HFFc6 (cell line): ENCODE results near the gene HSD17B11. TPM values are rescaled to one million over a fixed set of nuclear protein-coding genes. Genes with fewer than 3 reads are reported as not detected.

ENCODE experiments used
- DNase-seq: peaks from one replicate; pipeline ENCODE4 v3.0.0-alpha.2; 2018
- H3K27ac Mint-ChIP-seq: 2 replicates; pipeline ENCODE4 v1.8.0; 2020; ENCODE audit warnings: mild to moderate bottlenecking, mixed read lengths
- H3K27me3 Mint-ChIP-seq: 2 replicates; pipeline ENCODE4 v1.8.0; 2021; ENCODE audit warnings: mild to moderate bottlenecking, moderate library complexity, mixed read lengths; ENCODE audit not compliant: insufficient read depth
- H3K36me3 Mint-ChIP-seq: 2 replicates; pipeline ENCODE4 v1.8.0; 2021; ENCODE audit warnings: low read depth, mixed read lengths
- H3K4me1 Mint-ChIP-seq: 2 replicates; pipeline ENCODE4 v1.8.0; 2020; ENCODE audit warnings: low read depth, mixed read lengths
- H3K4me3 Mint-ChIP-seq: 2 replicates; pipeline ENCODE4 v1.8.0; 2020; ENCODE audit warnings: mild to moderate bottlenecking, moderate library complexity, mixed read lengths
- H3K9me3 Mint-ChIP-seq: 2 replicates; pipeline ENCODE4 v1.8.0; 2020; ENCODE audit warnings: mild to moderate bottlenecking, mixed read lengths
- long read RNA-seq: library from polyadenylated mRNA; unstranded; transcript quantifications from one replicate; pipeline ENCODE4 v2.0.0, GENCODE V29; 2019
- total RNA-seq, 6 experiments: library from RNA; stranded (reverse); fragmentation: NEBNext Ultra II Directional; extraction: Animal tissue kit (Norgen Biotek cat#: 25700); gene quantifications; 2 replicates in 1 of 6; 3 replicates in 5 of 6; pipeline ENCODE4 v1.2.3, GENCODE V29; 2021
- TF ChIP-seq, protein P1 (sequence below): fragments of 200-600 bp; sonication (generic); IDR thresholded peaks from 2 replicates; pipeline ENCODE4 v1.5.0; 2021; ENCODE audit warnings: antibody characterized with exemption, mild to moderate bottlenecking

The HSD17B11 gene, protein sequence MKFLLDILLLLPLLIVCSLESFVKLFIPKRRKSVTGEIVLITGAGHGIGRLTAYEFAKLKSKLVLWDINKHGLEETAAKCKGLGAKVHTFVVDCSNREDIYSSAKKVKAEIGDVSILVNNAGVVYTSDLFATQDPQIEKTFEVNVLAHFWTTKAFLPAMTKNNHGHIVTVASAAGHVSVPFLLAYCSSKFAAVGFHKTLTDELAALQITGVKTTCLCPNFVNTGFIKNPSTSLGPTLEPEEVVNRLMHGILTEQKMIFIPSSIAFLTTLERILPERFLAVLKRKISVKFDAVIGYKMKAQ
- 10 to 100 TPM; 14.6 to 18.7 (median 16.3) TPM for total RNA-seq
- long read RNA-seq, transcript HSD17B11-201 (7 exons, 1,885 nt): major isoform, 38 of 40 reads
- long read RNA-seq, partial matches to known transcripts: 1 of 40 reads
- long read RNA-seq, other reads (novel, unspliced or antisense): 0 of 40 reads

DNA sequence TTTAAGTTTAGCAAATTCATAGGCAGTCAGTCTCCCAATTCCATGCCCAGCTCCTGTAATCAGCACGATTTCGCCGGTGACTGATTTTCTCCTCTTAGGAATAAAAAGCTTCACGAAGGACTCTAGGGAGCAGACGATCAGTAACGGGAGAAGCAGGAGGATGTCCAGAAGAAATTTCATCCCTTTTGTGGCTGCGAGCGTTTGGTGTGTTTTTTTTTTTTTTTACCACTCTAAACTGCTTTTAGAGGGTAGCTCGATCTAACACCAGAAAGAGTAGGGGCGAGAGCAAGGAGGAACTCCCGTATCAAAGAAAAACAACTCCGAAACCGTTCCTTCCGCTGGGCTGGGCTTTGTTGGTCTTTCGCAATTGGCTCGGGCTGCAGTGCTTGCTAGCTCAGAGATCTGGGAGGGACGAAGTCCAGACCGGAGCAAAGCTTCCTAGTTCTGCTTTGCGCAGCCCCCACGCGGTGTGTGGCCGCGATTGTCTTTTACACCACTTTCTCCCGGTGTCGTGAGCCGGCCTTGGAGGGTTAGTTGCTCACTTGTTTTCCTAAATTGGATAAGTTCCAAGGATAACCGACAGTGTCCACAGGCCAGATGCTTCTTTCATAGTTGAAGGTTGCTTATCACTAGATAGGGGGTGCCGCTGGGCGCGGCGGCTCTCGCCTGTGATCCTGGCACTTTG is at the start of gene HSD17B11:
TSS of gene HSD17B11 (minus strand) at position 298 of the 685 bp plus-strand sequence. CDS start at position 180, 118 bp downstream.
- no peaks in the 10 kb centered on the region for H3K27me3 Mint-ChIP-seq
- H3K4me1 Mint-ChIP-seq: peaks cover 36% of the 10 kb centered on the region
- TF ChIP-seq, protein P1, sequence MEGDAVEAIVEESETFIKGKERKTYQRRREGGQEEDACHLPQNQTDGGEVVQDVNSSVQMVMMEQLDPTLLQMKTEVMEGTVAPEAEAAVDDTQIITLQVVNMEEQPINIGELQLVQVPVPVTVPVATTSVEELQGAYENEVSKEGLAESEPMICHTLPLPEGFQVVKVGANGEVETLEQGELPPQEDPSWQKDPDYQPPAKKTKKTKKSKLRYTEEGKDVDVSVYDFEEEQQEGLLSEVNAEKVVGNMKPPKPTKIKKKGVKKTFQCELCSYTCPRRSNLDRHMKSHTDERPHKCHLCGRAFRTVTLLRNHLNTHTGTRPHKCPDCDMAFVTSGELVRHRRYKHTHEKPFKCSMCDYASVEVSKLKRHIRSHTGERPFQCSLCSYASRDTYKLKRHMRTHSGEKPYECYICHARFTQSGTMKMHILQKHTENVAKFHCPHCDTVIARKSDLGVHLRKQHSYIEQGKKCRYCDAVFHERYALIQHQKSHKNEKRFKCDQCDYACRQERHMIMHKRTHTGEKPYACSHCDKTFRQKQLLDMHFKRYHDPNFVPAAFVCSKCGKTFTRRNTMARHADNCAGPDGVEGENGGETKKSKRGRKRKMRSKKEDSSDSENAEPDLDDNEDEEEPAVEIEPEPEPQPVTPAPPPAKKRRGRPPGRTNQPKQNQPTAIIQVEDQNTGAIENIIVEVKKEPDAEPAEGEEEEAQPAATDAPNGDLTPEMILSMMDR: peak; percentile 46
- no peaks in the 10 kb centered on the region; the same call in 1 of the 2 replicates for H3K9me3 Mint-ChIP-seq
- peaks cover 17% of the 10 kb centered on the region for H3K36me3 Mint-ChIP-seq
- H3K27ac Mint-ChIP-seq: peak within 1 kb of the TSS; percentile 96
- H3K4me3 Mint-ChIP-seq: peak within 1 kb of the TSS; percentile 97
- peak; percentile 95 for DNase-seq

DNA sequence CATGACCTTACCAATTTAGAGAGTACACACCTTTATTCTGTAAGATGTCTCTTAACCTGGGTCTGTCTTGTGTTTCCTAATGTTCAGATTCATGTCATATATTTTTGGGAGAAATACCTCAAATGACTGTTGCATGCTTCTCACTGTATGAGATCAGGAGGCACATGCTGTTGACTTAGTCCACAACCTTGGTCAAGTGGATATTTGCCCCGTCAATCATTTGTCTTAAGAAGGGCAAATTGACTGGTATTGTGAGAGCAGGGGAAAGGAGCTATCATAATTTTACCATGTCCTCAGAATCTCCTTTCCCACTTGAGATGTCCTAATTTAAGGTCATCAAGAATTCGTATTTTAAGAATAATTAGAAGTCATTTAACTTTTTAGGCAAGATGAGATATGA is 42.4 kb upstream of the HSD17B11 start:
- Mint-ChIP-seq H3K27me3 (no peaks in the 10 kb centered on the region), H3K4me1 (peaks cover 22% of the 10 kb centered on the region), H3K27ac (no peak overlapping the region), H3K4me3 (no peak overlapping the region), H3K9me3 (no peaks in the 10 kb centered on the region), H3K36me3 (peaks cover 9% of the 10 kb centered on the region)
- no peak for DNase-seq
- TF ChIP-seq, protein P1: no peak

DNA sequence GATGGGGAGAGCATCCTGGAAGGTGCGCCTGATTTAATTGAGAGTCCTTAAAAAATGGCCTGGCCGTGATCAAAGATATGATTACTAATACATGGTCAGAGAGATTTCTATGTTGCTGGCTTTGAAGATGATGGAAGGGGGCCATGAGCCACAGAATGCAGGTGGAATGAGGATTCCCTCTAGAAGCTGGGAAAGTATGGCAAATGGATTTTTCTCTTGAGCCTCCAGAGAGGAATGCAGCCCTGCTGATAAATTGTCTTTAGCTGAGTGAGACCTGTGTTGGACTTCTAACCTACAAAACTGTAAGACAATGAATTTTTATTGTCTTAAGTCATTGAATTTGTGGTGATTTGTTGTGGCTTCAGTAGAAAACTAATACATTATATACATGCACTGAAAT is 39.0 kb upstream of the HSD17B11 start:
- H3K36me3 Mint-ChIP-seq: no peaks in the 10 kb centered on the region; the same call in 1 of the 2 replicates
- H3K4me1 Mint-ChIP-seq: peaks cover 38% of the 10 kb centered on the region
- DNase-seq: no peak
- H3K27me3 Mint-ChIP-seq: no peaks in the 10 kb centered on the region
- H3K4me3 Mint-ChIP-seq: no peak overlapping the region
- H3K27ac Mint-ChIP-seq: no peak overlapping the region
- no peaks in the 10 kb centered on the region for H3K9me3 Mint-ChIP-seq
- TF ChIP-seq, protein P1: no peak

DNA sequence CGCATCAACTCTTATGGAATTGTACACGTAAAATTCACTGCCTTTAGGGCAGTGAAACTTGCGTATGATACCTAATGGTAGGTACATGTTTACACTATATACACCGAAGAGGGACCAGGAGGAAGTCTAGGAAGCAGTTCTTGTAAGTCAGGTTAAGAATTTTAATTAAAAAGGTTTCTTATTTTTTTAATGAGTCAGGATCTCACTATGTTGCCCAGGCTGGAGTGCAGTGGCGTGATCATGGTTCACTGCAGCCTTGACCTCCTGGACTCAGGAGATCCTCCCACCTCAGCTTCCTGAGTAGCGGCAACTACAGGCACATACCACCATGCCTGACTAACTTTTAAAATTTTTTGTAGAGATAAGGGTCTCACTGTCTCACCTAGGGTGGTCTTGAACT is 38.0 kb upstream of the HSD17B11 start:
- DNase-seq: no peak
- H3K4me1 Mint-ChIP-seq: peaks cover 48% of the 10 kb centered on the region
- no peaks in the 10 kb centered on the region for H3K27me3 Mint-ChIP-seq
- TF ChIP-seq, protein P1: no peak
- no peak overlapping the region for H3K27ac Mint-ChIP-seq
- no peaks in the 10 kb centered on the region for H3K9me3 Mint-ChIP-seq
- no peak overlapping the region for H3K4me3 Mint-ChIP-seq
- no peaks in the 10 kb centered on the region; the same call in 1 of the 2 replicates for H3K36me3 Mint-ChIP-seq

DNA sequence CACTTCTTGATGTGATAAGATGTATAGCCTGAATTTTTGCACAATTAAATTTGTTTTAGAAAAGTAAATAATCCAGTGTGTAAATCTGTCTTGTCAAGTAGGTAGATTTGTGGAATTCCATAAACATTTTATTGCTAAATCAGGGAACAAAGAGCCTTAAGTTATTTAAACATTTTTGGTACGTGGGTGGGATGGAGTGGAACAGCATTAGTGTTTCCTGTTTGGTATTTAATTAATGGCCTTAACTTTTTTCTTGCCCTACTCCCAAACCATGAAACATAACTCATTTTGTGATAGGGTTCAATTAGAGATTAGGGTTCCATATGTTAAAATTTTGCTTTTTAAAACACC is 36.5 kb upstream of the HSD17B11 start:
- TF ChIP-seq, protein P1: no peak
- no peaks in the 10 kb centered on the region for H3K36me3 Mint-ChIP-seq
- no peak overlapping the region for H3K4me3 Mint-ChIP-seq
- H3K9me3 Mint-ChIP-seq: no peaks in the 10 kb centered on the region
- H3K27me3 Mint-ChIP-seq: no peaks in the 10 kb centered on the region
- no peak for DNase-seq
- no peak overlapping the region for H3K27ac Mint-ChIP-seq
- H3K4me1 Mint-ChIP-seq: peaks cover 45% of the 10 kb centered on the region
